HCT116 (cell line): ENCODE measurements around the gene PDSS2.

ENCODE experiments used
- CEBPB ChIP-seq: IDR thresholded peaks from 2 replicates; pipeline ENCODE4 v1.6.1; 2012; ENCODE audit warnings: low read depth
- EGR1 ChIP-seq: IDR thresholded peaks from 2 replicates; pipeline ENCODE4 v1.6.1; 2012; ENCODE audit warnings: low read depth
- EZH2 ChIP-seq: fragments of 200-600 bp; sonication (generic); IDR thresholded peaks from 2 replicates; pipeline ENCODE4 v1.6.1; 2017; ENCODE audit warnings: antibody characterized with exemption, mixed run types
- JUND ChIP-seq: IDR thresholded peaks from 2 replicates; pipeline ENCODE4 v1.6.1; 2012
- POLR2AphosphoS5 ChIP-seq: IDR thresholded peaks from 2 replicates; pipeline ENCODE4 v1.6.1; 2011; ENCODE audit warnings: mild to moderate bottlenecking, low read depth, low read length, moderate library complexity
- SIN3A ChIP-seq: IDR thresholded peaks from 2 replicates; pipeline ENCODE4 v1.6.1; 2012; ENCODE audit warnings: low read depth
- TCF7L2 ChIP-seq: IDR thresholded peaks from 2 replicates; pipeline ENCODE4 v1.7.0; 2011; ENCODE audit warnings: borderline replicate concordance, inconsistent platforms; ENCODE audit not compliant: insufficient read depth, insufficient read length; ENCODE audit errors: extremely low read depth
- YY1 ChIP-seq: IDR thresholded peaks from 2 replicates; pipeline ENCODE4 v1.6.1; 2011; ENCODE audit warnings: low read length, low read depth, moderate library complexity, mild to moderate bottlenecking; ENCODE audit not compliant: insufficient replicate concordance; ENCODE audit errors: extremely low read depth
- TF ChIP-seq, protein P1 (sequence below), 3 experiments: fragments of 200-600 bp in 1 of 3; sonication (generic) in 1 of 3; IDR thresholded peaks in 2 of 3; conservative IDR thresholded peaks in 1 of 3; 2 replicates each; pipeline ENCODE4 v1.5.1; 2012 to 2017; ENCODE audit warnings: low read depth in 2 of 3, low read length in 2 of 3, antibody characterized with exemption in 1 of 3, borderline replicate concordance in 1 of 3, control low read depth in 1 of 3, mild to moderate bottlenecking in 1 of 3, mixed read lengths in 1 of 3, mixed run types in 1 of 3, moderate library complexity in 1 of 3; ENCODE audit not compliant: insufficient read depth in 1 of 3

GRCh38 chr6:107418118-107418517 is 41.2 kb downstream of the PDSS2 start:
- TF ChIP-seq, protein P1, sequence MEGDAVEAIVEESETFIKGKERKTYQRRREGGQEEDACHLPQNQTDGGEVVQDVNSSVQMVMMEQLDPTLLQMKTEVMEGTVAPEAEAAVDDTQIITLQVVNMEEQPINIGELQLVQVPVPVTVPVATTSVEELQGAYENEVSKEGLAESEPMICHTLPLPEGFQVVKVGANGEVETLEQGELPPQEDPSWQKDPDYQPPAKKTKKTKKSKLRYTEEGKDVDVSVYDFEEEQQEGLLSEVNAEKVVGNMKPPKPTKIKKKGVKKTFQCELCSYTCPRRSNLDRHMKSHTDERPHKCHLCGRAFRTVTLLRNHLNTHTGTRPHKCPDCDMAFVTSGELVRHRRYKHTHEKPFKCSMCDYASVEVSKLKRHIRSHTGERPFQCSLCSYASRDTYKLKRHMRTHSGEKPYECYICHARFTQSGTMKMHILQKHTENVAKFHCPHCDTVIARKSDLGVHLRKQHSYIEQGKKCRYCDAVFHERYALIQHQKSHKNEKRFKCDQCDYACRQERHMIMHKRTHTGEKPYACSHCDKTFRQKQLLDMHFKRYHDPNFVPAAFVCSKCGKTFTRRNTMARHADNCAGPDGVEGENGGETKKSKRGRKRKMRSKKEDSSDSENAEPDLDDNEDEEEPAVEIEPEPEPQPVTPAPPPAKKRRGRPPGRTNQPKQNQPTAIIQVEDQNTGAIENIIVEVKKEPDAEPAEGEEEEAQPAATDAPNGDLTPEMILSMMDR (IDR thresholded peaks at IDR 0.05 in 2 of 3, conservative IDR thresholded peaks at IDR 0.05 in 1 of 3; ENCODE audit: borderline replicate concordance in 1 of 3, insufficient read depth in 1 of 3, low read depth in 2 of 3, low read length in 2 of 3) = peak; percentile 6 to 58 (median 55); a peak in 4 of 6 replicates
- TF ChIP-seq POLR2AphosphoS5 (no peak), TCF7L2 (no peak), SIN3A (no peak), YY1 (no peak), EGR1 (no peak), JUND (no peak), EZH2 (no peak), CEBPB (no peak)
